B cell (primary cell): ENCODE results near the gene ANO2. TPM values are rescaled to one million over a fixed set of nuclear protein-coding genes. Genes with fewer than 3 reads are reported as not detected.

Experiments
- ATAC-seq: fragments of 200-7000 bp; cut with Tn5 transposase; one replicate; pipeline ENCODE4 v1.10.0; 2021; ENCODE audit warnings: low read depth, mild to moderate bottlenecking, moderate number of reproducible peaks, moderate library complexity
- CTCF ChIA-PET: fragments of 350-600 bp; sonication (Branson Sonifier 250); formaldehyde crosslinking; loops from one replicate; lab custom pipeline; 2021; ENCODE audit warnings: antibody characterized with exemption, inconsistent platforms; lab: Charles Lee
- POLR2A ChIA-PET: fragments of 350-600 bp; sonication (Branson Sonifier 250); formaldehyde crosslinking; loops from one replicate; lab custom pipeline; 2021; ENCODE audit warnings: antibody characterized with exemption; lab: Charles Lee
- DNase-seq: peaks from one replicate; pipeline ENCODE4 v3.0.0; 2013
- H2AFZ ChIP-seq: 2 replicates; pipeline ENCODE4 v1.6.1; 2012; ENCODE audit warnings: mild to moderate bottlenecking, low read depth, low read length; ENCODE audit not compliant: insufficient read depth, poor library complexity, severe bottlenecking
- H3K27ac ChIP-seq, 2 donors: 1 replicate in 1 of 2; 2 replicates in 1 of 2; pipeline ENCODE4 v1.5.1; 2012 to 2013; ENCODE audit warnings: low read length in 2 of 2, mild to moderate bottlenecking in 2 of 2, moderate library complexity in 1 of 2
- H3K27me3 ChIP-seq, 4 experiments: fragments of 200-600 bp in 1 of 4; sonication (generic) in 1 of 4; replicated peaks in 1 of 4; 1 replicate in 2 of 4; 2 replicates in 2 of 4; pipeline versions ENCODE4 v1.6.1 to v1.7.0; 2013 to 2016; ENCODE audit warnings: low read length in 3 of 4, mild to moderate bottlenecking in 2 of 4, mixed read lengths in 1 of 4, moderate library complexity in 1 of 4; ENCODE audit not compliant: insufficient read depth in 4 of 4, control insufficient read depth in 3 of 4; ENCODE audit errors: control extremely low read depth in 1 of 4
- H3K36me3 ChIP-seq, 2 experiments: replicated peaks in 1 of 2; 1 replicate in 1 of 2; 2 replicates in 1 of 2; pipeline versions ENCODE4 v1.6.1 to v1.7.1; 2013; ENCODE audit warnings: low read length in 1 of 2; ENCODE audit not compliant: insufficient read depth in 2 of 2, control insufficient read depth in 1 of 2; ENCODE audit errors: control extremely low read depth in 1 of 2, extremely low read depth in 1 of 2
- H3K4me1 ChIP-seq, 2 donors: fragments of 200-600 bp in 1 of 2; sonication (generic) in 1 of 2; 1 replicate in 1 of 2; 2 replicates in 1 of 2; pipeline versions ENCODE4 v1.5.1 to v1.6.1; 2013 to 2017; ENCODE audit warnings: low read length in 2 of 2; ENCODE audit not compliant: control insufficient read depth in 2 of 2, insufficient read depth in 2 of 2
- H3K4me2 ChIP-seq: replicated peaks from 2 replicates; pipeline ENCODE3; 2012; ENCODE audit warnings: mild to moderate bottlenecking, low read depth, low read length; ENCODE audit not compliant: poor library complexity, severe bottlenecking
- H3K4me3 ChIP-seq, 5 experiments: fragments of 200-600 bp in 1 of 5; sonication (generic) in 1 of 5; 1 replicate in 3 of 5; 2 replicates in 2 of 5; pipeline versions ENCODE4 v1.5.1 to v1.7.0; 2011 to 2016; ENCODE audit warnings: low read length in 4 of 5, mild to moderate bottlenecking in 4 of 5, low read depth in 2 of 5, control low read depth in 1 of 5, moderate library complexity in 1 of 5; ENCODE audit not compliant: insufficient read depth in 1 of 5; ENCODE audit errors: control extremely low read depth in 1 of 5, extremely low read depth in 1 of 5
- H3K79me2 ChIP-seq: fragments of 200-600 bp; sonication (generic); one replicate; pipeline ENCODE4 v1.6.0; 2016; ENCODE audit warnings: low read length; ENCODE audit not compliant: control insufficient read depth, insufficient read depth
- H3K9ac ChIP-seq: fragments of 200-600 bp; sonication (generic); 2 replicates; pipeline ENCODE4 v1.6.1; 2017; ENCODE audit warnings: mild to moderate bottlenecking, low read length, moderate library complexity
- H3K9me3 ChIP-seq, 3 donors: one replicate each; pipeline versions ENCODE4 v1.6.1 to v1.7.1; 2013; ENCODE audit warnings: low read length in 2 of 3; ENCODE audit not compliant: control insufficient read depth in 2 of 3, insufficient read depth in 1 of 3; ENCODE audit errors: control extremely low read depth in 1 of 3
- H4K20me1 ChIP-seq: 2 replicates; pipeline ENCODE4 v1.6.0; 2012; ENCODE audit warnings: mild to moderate bottlenecking, low read length; ENCODE audit not compliant: insufficient read depth, control insufficient read depth, poor library complexity, severe bottlenecking
- H3K27ac Mint-ChIP-seq: one replicate; pipeline ENCODE4 v1.8.0; 2021; ENCODE audit warnings: mixed read lengths
- H3K27me3 Mint-ChIP-seq: one replicate; pipeline ENCODE4 v1.8.0; 2021; ENCODE audit warnings: mixed read lengths
- H3K4me1 Mint-ChIP-seq: one replicate; pipeline ENCODE4 v1.8.0; 2021; ENCODE audit warnings: mixed read lengths
- H3K4me3 Mint-ChIP-seq: one replicate; pipeline ENCODE4 v1.8.0; 2021; ENCODE audit warnings: mixed read lengths
- H3K9me3 Mint-ChIP-seq: one replicate; pipeline ENCODE4 v1.8.0; 2022; ENCODE audit warnings: mixed read lengths; ENCODE audit not compliant: insufficient read depth
- EZH2 ChIP-seq: IDR thresholded peaks from 2 replicates; pipeline ENCODE4 v1.6.1; 2012; ENCODE audit warnings: borderline replicate concordance, low read depth, mild to moderate bottlenecking, moderate library complexity, low read length; ENCODE audit not compliant: insufficient read depth, poor library complexity, severe bottlenecking
- WGBS: methylation state at CpG from one replicate; pipeline ENCODE4 v1.1.5; 2013; ENCODE audit warnings: missing lambda C conversion rate; ENCODE audit not compliant: insufficient coverage; 5-methylcytosine and 5-hydroxymethylcytosine counted together
- intact Hi-C: fragments of 100-400 bp; cut with micrococcal nuclease; formaldehyde crosslinking; loops from one replicate; pipeline ENCODE4 v1.10.0; 2022
- polyA plus RNA-seq: library from polyadenylated mRNA; depleted of rRNA; stranded (reverse); fragments of >200 nt; gene quantifications from 2 replicates; pipeline ENCODE4 v1.2.3, GENCODE V29; 2012
- total RNA-seq, 2 donors: library from RNA; stranded (reverse); fragments of 120-200 nt in 1 of 2; gene quantifications; 1 replicate in 1 of 2; 2 replicates in 1 of 2; pipeline versions ENCODE4 v1.2.3 to v1.2.4, GENCODE V29; 2013 to 2022
- TF ChIP-seq, protein P1 (sequence below): fragments of 200-600 bp; IDR thresholded peaks from one replicate; pipeline ENCODE4 v1.8.0; 2022; ENCODE audit warnings: antibody characterized with exemption, mild to moderate bottlenecking

Gene ANO2
- total and polyA plus RNA-seq, 2 donors (not counting 1 experiment from before 2014, with no cell fraction given): not detected

DNA sequence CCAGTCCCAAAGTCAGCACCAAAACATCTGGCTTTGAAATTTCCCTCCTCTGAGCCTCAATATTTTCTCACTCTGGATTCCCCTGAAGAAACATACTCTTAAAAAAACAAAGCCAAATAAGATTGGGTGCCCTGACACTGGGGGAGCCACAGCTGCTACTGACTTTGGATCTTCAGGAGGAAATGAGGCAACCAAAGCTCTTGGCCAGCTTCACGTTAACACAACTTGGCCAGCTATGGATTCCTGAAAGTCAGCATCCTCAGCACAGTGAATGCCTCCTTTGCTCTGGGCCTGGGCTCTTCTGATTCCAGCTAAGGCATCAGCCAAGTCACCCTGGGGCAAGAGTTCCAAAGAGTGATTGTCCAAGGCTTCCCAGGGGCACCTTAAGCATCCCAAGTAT is 254.8 kb downstream of the ANO2 start:
- no peak overlapping the region for H3K27ac Mint-ChIP-seq
- ChIA-PET CTCF (no interaction called here), POLR2A (no interaction called here)
- Histone ChIP-seq H3K27ac (no peak overlapping the region), H4K20me1 (no peaks in the 10 kb centered on the region), H3K36me3 (no peaks in the 10 kb centered on the region), H3K9me3 (peaks cover 0 to 8% (median 0%) of the 10 kb centered on the region in 3 donors), H3K4me1 (no peaks in the 10 kb centered on the region), H3K79me2 (no peaks in the 10 kb centered on the region), H2AFZ (no peak overlapping the region), H3K27me3 (no peaks in the 10 kb centered on the region), H3K4me2 (no peak overlapping the region), H3K4me3 (no peak overlapping the region), H3K9ac (no peak overlapping the region)
- ATAC-seq (no peak), DNase-seq (no peak)
- H3K9me3 Mint-ChIP-seq: no peaks in the 10 kb centered on the region
- TF ChIP-seq EZH2: no peak
- TF ChIP-seq, protein P1, sequence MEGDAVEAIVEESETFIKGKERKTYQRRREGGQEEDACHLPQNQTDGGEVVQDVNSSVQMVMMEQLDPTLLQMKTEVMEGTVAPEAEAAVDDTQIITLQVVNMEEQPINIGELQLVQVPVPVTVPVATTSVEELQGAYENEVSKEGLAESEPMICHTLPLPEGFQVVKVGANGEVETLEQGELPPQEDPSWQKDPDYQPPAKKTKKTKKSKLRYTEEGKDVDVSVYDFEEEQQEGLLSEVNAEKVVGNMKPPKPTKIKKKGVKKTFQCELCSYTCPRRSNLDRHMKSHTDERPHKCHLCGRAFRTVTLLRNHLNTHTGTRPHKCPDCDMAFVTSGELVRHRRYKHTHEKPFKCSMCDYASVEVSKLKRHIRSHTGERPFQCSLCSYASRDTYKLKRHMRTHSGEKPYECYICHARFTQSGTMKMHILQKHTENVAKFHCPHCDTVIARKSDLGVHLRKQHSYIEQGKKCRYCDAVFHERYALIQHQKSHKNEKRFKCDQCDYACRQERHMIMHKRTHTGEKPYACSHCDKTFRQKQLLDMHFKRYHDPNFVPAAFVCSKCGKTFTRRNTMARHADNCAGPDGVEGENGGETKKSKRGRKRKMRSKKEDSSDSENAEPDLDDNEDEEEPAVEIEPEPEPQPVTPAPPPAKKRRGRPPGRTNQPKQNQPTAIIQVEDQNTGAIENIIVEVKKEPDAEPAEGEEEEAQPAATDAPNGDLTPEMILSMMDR: no peak
- H3K4me3 Mint-ChIP-seq: no peak overlapping the region
- WGBS: 91% methylated on average over 1 of the region's 1 CpG
- no peaks in the 10 kb centered on the region for H3K4me1 Mint-ChIP-seq
- intact Hi-C loops: no loop called here
- H3K27me3 Mint-ChIP-seq: peaks cover 8% of the 10 kb centered on the region

DNA sequence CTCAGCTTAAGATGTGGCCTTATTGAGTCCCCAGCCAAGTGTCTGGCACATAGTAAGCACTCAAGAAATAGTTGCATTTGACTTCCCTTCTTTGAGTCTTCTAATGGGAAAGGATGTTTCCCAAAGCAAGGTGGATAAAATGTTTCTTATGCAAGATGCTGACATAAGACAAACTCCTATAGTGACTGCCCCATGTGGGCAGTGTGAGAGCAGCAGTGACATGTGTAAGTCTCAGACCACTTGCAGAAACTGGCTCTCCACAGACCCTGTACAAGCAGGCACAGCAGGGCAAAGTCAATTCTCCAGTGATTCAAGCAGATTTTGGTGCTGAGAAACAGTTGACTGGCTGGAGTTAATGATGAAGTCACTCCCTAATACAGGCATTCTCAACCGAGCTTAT is 255.3 kb downstream of the ANO2 start:
- Histone ChIP-seq H3K36me3 (no peaks in the 10 kb centered on the region), H3K27me3 (no peaks in the 10 kb centered on the region), H3K4me3 (no peak overlapping the region), H2AFZ (no peak overlapping the region), H3K79me2 (no peaks in the 10 kb centered on the region), H3K4me1 (no peaks in the 10 kb centered on the region), H3K27ac (no peak overlapping the region), H4K20me1 (no peaks in the 10 kb centered on the region), H3K4me2 (no peak overlapping the region), H3K9me3 (peaks cover 0 to 8% (median 0%) of the 10 kb centered on the region in 3 donors), H3K9ac (no peak overlapping the region)
- no peak overlapping the region for H3K4me3 Mint-ChIP-seq
- peaks cover 8% of the 10 kb centered on the region for H3K27me3 Mint-ChIP-seq
- TF ChIP-seq, protein P1: no peak
- TF ChIP-seq EZH2: no peak
- H3K27ac Mint-ChIP-seq: no peak overlapping the region
- no peaks in the 10 kb centered on the region for H3K4me1 Mint-ChIP-seq
- 100% methylated on average over 1 of the region's 1 CpG for WGBS
- ATAC-seq (no peak), DNase-seq (no peak)
- intact Hi-C loops: no loop called here
- ChIA-PET POLR2A (no interaction called here), CTCF (no interaction called here)
- no peaks in the 10 kb centered on the region for H3K9me3 Mint-ChIP-seq
